G401 (cell line): ENCODE results near the gene ITFG1. TPM values are rescaled to one million over a fixed set of nuclear protein-coding genes. Genes with fewer than 3 reads are reported as not detected.

ENCODE experiments used
- DNase-seq: peaks from one replicate; pipeline ENCODE4 v3.0.0-alpha.2; 2015; ENCODE audit warnings: low spot score
- in situ Hi-C: cut with HindIII; loops from 2 replicates; pipeline ENCODE4 v1.10.0; 2016; ENCODE audit warnings: low sequenced_read_pairs, mixed read lengths
- total RNA-seq: library from RNA; depleted of rRNA; stranded (reverse); fragments of >200 nt; shearing (Covaris generic); gene quantifications from 2 replicates; pipeline ENCODE4 v1.2.3, GENCODE V29; 2014; rRNA removed

ITFG1 gene
- 37.9 and 47.3 TPM in 2 replicates for total RNA-seq

DNA sequence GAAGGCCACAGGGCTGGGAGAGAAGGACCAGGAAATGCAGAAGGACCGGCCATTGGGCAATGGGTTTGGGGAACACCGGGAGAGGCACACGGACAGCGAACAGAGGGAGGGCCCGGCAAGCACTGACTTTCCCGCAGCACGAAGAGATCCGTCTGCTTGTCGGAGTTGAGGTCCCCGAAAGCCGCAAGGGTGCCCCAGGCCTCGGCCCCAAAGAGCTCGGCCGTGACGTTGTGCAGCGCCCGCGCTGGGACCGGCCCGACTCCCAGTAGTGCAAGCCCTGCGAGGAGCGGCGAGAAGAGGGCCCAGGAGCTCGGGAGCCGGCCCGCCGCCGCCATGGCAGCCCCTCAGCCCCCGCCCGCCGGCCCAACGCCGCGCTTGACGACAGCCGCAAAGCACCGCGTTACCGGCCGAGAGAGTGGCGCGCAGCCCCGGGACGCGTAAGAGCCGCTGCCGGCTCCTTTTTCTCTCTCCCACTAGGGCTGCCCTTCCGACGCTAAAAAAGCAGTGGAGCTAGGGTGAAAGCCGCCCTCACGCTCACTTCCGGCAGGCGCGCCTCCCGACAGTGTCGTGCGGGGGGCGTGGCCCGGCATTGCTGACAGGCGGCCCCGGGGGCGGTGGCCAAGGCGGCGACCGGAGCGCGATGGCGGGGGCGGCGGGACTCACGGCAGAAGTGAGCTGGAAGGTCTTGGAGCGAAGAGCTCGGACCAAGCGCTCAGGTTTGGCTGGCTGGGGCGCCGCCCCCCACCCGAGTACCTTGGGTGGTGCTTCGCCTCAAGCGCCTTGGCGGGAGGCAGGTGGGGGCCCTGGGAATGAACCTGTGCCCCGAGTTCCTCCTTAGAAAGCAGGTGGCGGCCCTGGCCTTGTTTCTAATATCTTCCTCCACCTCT lies at the start of gene ITFG1, which contains the start of gene PHKB:
Gene ITFG1, minus strand, starts transcription at position 353 of the 887 bp plus-strand sequence. Its CDS starts 18 bp downstream, at position 335.
Gene PHKB, plus strand, starts transcription at position 621 of the 887 bp plus-strand sequence. Its CDS starts 20 bp downstream, at position 641.
- DNase-seq = peak; percentile 86
- in situ Hi-C loops = no loop called here

DNA sequence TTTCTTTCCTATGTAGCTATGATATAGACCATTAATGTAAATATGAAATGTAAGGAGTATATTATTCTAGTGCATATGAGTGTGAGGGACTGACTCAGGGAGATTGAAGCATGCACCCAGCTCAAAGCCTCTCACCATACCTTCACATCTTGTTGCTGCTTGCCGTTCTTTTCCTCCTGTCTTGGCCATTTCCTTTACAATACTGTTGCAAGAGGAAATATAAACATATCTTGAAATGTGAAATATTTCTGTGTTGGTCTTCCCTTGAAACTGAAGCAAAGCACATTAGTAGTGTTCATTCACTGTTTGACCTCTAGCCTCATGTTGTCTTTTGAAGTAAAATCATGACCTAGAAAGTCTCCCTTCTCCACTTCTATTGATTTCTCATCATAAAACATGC lies 46.8 kb upstream of the ITFG1 start:
- in situ Hi-C loops = no loop called here
- DNase-seq = no peak

DNA sequence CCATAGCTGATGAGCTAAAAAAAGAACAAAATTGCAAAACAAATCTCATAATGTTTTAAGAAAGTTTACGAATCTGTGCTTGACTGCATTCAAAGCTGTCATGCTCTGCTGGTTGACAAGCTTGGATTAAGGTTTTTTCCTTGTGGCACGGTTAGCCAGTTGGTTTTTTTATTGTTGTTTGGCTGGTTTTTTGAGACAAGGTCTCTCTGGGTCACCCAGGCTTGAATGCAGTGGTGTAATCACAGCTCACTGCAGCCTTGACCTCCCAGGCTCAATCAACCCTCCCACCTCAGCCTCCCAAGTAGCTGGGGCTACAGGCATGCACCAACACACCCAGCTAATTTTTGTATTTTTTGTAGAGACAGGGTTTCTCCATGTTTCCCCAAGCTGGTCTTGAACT lies 45.9 kb upstream of the ITFG1 start:
- in situ Hi-C loops = no loop called here
- DNase-seq = no peak

DNA sequence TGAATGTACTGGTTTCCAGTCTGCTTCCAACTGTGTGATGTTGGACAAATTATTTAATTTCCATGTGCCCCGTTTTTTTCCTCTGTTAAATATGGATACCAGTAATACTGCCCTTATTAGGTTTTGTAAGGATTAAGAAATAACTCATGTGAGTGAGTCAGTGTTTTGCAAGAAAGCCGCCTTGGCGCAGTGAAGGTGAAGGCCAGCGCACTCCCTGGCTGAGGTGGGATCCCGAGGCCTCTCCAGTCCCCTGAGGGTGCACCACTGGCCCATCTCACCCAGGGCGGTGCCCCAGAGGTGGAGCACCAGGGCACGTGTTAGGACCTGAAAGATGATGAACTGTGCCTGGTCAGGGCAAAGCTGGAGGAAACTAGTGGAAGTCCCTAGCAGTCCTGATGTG lies 43.7 kb upstream of the ITFG1 start:
- DNase-seq = no peak
- in situ Hi-C loops = no loop called here

DNA sequence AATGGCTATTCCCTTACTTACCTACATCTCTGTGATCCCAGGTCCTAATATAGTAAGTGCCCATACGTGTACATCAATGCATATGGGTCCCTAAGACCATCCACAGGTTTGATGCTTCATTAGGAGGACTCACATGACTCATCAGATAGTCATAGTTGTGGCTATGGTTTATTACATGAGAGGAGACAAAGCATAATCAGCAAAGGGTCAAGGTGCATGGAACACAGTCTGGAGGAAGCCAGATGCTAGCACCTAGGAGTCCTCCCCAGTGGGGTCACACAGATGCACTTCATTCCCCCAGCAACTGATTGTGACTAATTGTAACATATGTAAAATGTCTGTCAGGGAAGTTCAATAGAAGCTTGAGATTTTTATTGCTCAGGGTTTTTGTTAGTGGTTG lies 43.1 kb upstream of the ITFG1 start:
- no peak for DNase-seq
- in situ Hi-C loops = no loop called here

DNA sequence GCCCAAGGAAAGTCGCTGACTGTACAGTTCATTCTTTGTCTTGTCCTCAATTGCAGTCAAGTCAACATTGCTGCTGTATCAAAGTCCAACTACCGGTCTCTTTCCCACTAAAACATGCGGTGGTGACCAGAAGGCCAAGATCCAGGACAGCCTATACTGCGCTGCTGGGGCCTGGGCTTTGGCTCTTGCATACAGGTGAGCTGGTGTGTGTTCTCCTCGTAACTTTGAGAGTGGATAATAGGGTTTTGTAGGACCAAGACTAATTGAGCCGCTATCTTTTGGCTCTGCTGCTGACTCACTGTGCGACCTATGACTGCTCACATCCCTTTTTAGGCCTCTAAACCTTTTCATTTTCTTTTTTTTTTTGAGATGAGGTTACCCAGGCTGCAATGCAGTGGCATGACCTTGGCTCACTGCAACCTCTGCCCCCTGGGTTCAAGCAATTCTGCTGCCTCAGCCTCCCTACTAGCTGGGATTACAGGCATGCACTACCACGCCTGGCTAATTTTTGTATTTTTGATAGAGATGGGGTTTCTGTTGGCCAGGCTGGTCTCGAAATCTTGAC lies 38.9 kb upstream of the ITFG1 start:
- in situ Hi-C loops = no loop called here
- DNase-seq = no peak

DNA sequence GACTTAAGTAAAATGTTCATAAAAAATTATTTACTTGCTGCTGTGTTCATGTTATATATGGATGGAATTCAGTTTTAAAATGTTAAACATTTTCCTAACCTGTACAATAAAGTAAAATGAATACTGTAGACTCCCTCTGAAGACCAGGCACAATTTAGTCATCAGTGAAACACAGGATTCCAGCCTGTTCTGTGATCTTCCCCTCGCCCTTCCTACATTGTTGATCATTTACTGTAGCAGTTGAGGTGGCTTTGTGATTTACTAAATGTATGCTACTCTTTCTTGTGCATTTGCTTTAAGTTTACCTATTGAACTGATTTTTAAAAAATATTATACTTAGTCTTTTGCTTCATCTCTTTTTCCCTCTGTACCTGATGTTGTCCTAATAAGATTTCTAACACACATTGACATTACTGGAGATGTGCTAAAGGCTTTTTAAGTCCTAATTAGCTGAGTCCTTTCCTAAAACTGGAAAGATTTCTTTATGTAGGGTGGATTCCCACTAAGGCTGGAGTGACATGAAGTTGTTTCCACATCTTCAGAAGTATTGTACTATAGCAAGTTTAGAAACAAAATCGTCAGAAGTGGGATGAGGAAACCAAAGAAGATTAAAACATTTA lies 38.3 kb upstream of the ITFG1 start:
- in situ Hi-C loops = no loop called here
- no peak for DNase-seq

DNA sequence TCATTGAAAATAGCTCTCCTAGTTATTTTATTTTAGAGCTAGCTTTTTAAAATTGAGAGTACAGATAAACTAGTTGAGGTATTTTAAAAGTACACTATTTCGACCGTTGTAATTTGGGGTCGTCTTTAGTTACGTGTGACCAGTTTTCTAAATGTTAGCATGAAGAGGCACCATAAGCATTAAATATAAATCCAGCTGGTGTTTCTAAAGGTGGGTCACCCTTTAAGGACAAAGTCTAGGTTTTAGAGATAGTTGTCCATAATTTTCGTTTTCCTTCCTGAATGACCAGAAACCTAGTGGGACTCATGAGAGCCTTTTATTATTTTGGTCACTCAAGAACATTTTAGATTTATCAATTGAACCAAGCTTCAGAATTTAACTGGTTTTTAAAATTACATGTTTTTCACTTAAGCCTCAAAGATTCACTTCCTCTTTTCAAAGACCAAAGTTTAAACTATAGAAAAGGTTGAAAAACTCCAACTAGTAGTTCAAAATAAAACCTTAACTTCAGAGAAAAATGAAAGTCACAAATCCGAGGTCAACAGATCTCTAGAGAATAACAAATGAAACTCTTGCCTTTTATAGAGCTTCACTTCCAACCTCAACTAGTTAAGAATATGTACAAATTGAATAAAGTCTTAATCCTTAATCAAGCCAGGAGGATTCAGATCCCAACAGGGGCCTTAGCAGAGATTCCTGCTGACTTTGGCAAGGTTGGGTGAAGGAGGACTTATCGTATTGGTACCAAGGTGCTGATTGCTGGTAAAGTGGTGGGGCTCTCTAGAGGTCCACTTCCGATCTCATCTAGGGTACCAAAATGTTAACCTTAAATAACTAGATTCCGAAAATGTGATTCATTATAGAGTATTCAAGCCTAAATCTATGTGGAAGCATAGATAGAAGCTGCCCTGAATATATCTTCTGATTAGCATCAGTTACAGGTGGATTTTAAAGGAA lies 32.8 kb upstream of the ITFG1 start:
- in situ Hi-C loops = no loop called here
- DNase-seq = no peak

DNA sequence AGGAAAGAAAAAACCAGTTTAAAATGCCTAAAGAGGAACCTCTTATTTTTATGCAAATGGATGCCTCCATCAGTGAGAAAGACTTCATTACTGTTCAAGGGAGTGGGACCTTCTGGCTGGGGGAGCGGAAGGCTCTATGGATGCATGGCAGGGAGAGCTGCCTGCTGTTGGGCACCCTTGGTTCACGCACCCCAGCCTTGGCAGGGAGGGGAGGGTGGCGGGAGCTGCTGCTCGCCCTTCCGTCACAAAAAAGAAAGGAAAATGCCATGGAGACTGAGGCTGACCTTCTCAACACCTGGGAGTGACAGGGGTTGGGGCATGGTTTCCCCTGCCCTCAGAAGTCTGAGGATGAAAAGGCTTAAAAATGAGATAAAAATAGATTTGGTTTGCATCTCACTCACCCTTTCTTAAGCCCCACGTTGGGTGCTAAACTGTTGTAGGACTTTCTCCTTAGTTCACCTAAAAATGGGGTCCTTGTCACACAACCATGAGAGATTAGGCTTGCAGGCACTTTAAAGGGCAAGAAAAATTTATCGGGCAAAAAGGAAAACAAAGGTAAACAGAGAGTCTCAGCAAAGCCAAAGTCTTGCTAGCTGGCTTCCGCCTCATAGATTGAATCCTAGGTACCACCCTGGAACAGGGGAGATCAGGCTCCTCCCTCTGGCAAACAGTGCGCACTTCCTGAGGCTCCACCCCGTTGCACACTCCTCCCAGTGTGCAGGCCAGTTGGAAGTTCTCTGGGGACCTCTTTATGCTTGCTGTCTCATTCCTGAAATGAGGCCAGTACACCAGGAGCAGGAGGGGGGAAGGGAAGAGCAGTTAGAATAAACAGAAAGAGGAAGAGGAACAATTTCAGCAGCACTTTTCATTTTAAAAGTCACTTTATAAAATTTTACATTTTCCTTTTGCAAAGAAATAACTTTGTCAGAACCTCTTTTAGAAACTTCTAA lies 31.8 kb upstream of the ITFG1 start:
- DNase-seq = no peak
- in situ Hi-C loops = no loop called here

DNA sequence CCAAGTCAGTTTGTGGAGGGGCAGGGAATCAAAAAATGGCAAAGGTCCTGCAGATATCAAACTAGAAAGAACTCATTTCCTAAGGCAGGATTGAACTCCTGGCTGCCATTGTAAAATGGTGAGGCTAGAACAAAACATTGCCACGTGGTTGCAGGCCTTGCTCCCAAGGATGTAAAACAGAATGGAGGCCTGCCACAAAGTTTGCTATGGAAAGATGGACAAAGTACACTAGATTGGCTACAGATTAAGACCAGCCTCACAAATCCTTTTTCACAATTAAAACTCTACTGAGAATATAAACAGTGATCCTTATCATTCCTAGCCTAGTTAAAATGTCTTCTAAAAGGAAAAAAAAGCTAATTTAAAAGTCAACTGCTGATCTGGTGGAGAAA lies 31.2 kb upstream of the ITFG1 start:
- no peak for DNase-seq
- in situ Hi-C loops = no loop called here

DNA sequence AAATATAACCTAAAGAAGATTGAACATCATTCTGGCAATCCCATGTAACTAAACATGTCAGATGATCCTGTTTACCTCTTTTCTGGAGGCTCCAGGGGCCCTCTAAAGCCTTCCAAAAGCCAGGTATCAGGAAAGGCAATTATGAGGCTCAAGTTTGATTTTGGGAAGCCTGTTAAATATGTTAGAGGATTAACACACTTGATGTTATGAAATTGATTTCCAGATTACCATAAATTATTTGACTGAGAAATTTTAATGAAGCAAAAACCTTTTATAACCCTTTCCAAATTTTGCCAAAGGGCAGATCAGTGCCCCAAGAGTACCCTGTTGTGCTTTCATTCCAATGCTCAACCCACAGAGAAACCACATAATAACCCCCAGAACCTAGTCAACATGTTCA lies 29.6 kb upstream of the ITFG1 start:
- in situ Hi-C loops = no loop called here

DNA sequence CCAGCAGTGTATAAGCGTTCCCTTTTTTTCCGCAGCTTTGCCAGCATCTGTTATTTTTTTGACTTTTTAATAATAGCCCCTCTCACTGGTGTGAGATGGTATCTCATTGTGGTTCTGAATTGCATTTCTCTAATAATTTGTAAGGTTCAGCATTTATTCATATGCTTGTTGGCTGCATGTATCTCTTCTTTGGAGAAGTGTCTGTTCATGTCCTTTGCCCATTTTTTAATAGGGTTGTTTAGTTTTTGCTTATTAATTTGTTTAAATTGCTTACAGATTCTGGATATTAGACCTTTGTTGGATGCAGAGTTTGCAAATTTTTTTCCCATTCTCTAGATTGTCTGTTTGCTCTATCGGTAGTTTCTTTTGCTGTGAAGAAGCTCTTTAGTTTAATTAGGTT lies 27.2 kb upstream of the ITFG1 start:
- in situ Hi-C loops = no loop called here
- no peak for DNase-seq

More for the DNA sequence above, 29.6 kb upstream of the ITFG1 start:
- no peak for DNase-seq

DNA sequence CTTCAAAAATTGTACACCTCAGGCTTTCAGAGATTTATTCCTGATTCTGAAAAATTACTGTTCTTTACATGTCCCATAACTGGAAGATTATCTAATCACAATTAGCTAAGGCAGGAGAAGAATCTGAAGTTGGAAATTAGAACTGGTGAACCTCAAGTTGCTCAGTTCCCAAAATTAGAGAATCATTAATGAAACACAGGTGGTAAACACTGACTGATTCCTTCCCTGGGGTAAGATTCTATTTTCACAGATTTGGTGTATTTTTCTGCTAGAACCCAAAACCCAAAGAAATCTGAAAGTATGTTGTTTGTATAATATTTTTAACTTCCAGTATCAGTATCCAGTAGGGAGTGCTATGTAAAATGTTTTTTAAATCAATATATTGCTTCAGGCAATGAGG lies 26.0 kb upstream of the ITFG1 start:
- in situ Hi-C loops = no loop called here

DNA sequence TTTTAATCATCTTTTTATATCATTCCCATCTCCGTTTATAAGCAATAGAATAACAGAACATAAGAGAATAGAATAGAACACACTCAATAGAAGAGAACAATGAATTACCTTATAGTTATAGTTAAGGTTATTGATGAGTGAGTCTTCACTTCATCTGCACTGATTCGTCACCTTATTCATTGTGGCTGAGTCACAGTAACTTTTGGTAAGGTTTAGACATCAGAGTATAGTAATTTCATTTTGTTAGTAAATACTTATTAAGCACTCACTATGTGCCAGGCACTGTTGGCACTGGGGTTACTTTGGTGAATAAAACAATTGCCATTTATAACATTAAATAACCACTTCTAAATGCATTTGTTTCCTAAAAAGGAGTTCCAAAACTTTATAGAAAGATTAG lies 22.8 kb upstream of the ITFG1 start:
- in situ Hi-C loops = no loop called here
- DNase-seq = no peak

More for the DNA sequence above, 26.0 kb upstream of the ITFG1 start:
- DNase-seq = no peak

DNA sequence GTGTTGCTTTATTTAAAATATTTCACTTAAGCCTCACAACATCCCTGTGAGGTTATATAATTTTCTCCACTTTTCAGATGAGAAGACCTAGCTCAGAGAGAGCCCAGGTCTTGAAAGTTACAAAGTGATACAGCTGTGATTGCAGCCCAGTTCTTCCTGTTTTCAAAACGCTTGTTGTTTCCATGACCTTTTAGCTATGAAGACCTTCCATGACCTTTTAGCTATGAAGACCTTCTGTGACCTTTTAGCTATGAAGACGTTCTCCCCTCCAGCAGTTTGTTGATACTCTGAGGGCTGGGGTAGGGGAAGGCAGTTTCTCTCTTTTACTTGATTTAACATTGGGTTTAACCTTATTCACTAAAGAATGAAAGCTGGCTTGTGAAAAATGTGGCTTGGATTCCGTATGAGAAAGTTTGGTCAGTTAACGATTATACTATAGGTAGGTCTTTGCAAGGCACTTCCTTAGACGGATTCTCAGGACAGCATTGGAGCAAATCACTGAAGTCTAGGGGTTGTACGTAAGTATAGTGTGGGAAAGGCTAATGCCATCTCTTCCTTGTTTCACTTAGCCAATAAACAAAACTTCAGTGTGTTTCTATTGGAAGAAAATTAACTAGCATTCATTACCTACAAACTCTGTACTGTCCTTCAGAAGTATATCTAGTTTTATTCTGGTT lies 21.0 kb upstream of the ITFG1 start:
- no peak for DNase-seq
- in situ Hi-C loops = no loop called here

DNA sequence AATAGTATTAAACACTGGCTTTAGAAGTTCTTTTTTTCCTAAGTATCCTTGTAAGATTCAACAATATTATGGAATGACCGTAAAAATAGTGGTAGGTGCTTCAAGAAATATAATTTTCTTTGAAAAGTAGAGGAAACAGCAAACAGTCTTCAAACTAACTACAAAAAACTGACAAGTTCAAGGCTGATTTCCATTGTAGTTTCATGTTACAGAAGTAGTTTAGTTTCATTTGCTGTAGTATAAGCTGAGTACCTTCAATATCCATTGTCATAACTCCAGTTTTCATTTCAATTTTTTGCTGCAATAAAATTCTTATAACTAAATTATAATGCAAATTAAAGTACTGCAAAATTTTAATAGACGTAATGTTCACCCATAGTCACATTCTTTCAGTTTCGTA lies 19.5 kb upstream of the ITFG1 start:
- in situ Hi-C loops = no loop called here
- no peak for DNase-seq

DNA sequence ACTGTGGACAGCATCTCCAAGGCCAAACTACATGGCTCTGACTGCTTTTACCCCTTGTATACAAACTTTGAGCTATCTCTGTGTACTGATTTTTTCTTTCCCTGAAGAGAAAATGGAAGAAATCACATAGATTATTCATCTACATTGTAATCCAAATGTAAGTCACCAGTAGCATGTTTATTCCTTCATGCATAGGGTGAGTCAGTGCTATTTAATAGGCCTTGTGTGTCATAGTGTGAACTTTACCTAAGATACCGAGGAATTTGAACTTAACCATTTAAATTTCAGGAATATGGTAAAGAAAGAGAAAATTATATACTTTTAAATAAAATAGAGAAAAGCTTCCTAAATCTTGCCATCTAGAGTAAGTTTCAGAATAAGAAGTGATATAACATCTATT lies 16.8 kb upstream of the ITFG1 start:
- DNase-seq = no peak
- in situ Hi-C loops = no loop called here
